Activated naive CD8-positive, alpha-beta T cell treated with anti-CD3 and anti-CD28 coated beads for 36 hours (primary cell): ENCODE data around the gene KAZN. TPM values are rescaled to one million over a fixed set of nuclear protein-coding genes. Genes with fewer than 3 reads are reported as not detected.

Source experiments
- DNase-seq: peaks from one replicate; pipeline ENCODE4 v3.0.0; 2021
- H3K27ac Mint-ChIP-seq: one replicate; pipeline ENCODE4 v1.8.0; 2022; ENCODE audit warnings: mild to moderate bottlenecking, moderate library complexity, mixed read lengths
- H3K27me3 Mint-ChIP-seq: one replicate; pipeline ENCODE4 v1.8.0; 2022; ENCODE audit warnings: mild to moderate bottlenecking, mixed read lengths
- H3K36me3 Mint-ChIP-seq: one replicate; pipeline ENCODE4 v1.8.0; 2021; ENCODE audit warnings: mild to moderate bottlenecking, mixed read lengths
- H3K4me1 Mint-ChIP-seq: one replicate; pipeline ENCODE4 v1.8.0; 2021; ENCODE audit warnings: mixed read lengths
- H3K4me3 Mint-ChIP-seq: one replicate; pipeline ENCODE4 v1.8.0; 2022; ENCODE audit warnings: mild to moderate bottlenecking, moderate library complexity, mixed read lengths
- H3K9me3 Mint-ChIP-seq: one replicate; pipeline ENCODE4 v1.8.0; 2022; ENCODE audit warnings: mixed read lengths
- total RNA-seq, 2 experiments: library from RNA; stranded (reverse); gene quantifications; one replicate each; pipeline ENCODE4 v1.2.3, GENCODE V29; 2021

Gene KAZN
- total RNA-seq, 2 experiments from 2014 or later = 0.74 to 1.5 TPM

GRCh38 chr1:15088281-15088971 is 489.9 kb downstream of the KAZN start:
- H3K4me1 Mint-ChIP-seq = peaks cover 4% of the 10 kb centered on the region
- no peak overlapping the region for H3K27ac Mint-ChIP-seq
- H3K4me3 Mint-ChIP-seq = no peak overlapping the region
- H3K27me3 Mint-ChIP-seq = no peaks in the 10 kb centered on the region
- no peak for DNase-seq
- no peaks in the 10 kb centered on the region for H3K36me3 Mint-ChIP-seq
- no peaks in the 10 kb centered on the region for H3K9me3 Mint-ChIP-seq

GRCh38 chr1:15089258-15089992 is 490.9 kb downstream of the KAZN start:
- Mint-ChIP-seq H3K27me3 (no peaks in the 10 kb centered on the region), H3K4me1 (peaks cover 4% of the 10 kb centered on the region), H3K27ac (no peak overlapping the region), H3K36me3 (no peaks in the 10 kb centered on the region), H3K4me3 (no peak overlapping the region), H3K9me3 (no peaks in the 10 kb centered on the region)
- DNase-seq = no peak

GRCh38 chr1:15090373-15090772 is 491.9 kb downstream of the KAZN start:
- Mint-ChIP-seq H3K9me3 (no peaks in the 10 kb centered on the region), H3K36me3 (no peaks in the 10 kb centered on the region), H3K27me3 (no peaks in the 10 kb centered on the region), H3K4me3 (no peak overlapping the region), H3K27ac (no peak overlapping the region), H3K4me1 (peaks cover 4% of the 10 kb centered on the region)
- DNase-seq = peak; percentile 35

- DNase-seq = no peak
- no peak overlapping the region for H3K4me3 Mint-ChIP-seq
Observed at GRCh38 chr1:15094056-15094455, 495.6 kb downstream of the KAZN start.

GRCh38 chr1:15094719-15095495 is 496.4 kb downstream of the KAZN start:
- H3K9me3 Mint-ChIP-seq = no peaks in the 10 kb centered on the region

More at GRCh38 chr1:15094056-15094455, 495.6 kb downstream of the KAZN start:
- Mint-ChIP-seq H3K27me3 (peaks cover 2% of the 10 kb centered on the region), H3K4me1 (peaks cover 4% of the 10 kb centered on the region), H3K27ac (no peak overlapping the region), H3K36me3 (no peaks in the 10 kb centered on the region), H3K9me3 (no peaks in the 10 kb centered on the region)

GRCh38 chr1:15095496-15095875 is 497.0 kb downstream of the KAZN start:
- H3K36me3 Mint-ChIP-seq = no peaks in the 10 kb centered on the region
- peaks cover 3% of the 10 kb centered on the region for H3K4me1 Mint-ChIP-seq
- no peak for DNase-seq
- H3K27ac Mint-ChIP-seq = no peak overlapping the region
- peaks cover 16% of the 10 kb centered on the region for H3K27me3 Mint-ChIP-seq
- H3K9me3 Mint-ChIP-seq = no peaks in the 10 kb centered on the region
- no peak overlapping the region for H3K4me3 Mint-ChIP-seq

More at GRCh38 chr1:15094719-15095495, 496.4 kb downstream of the KAZN start:
- no peak for DNase-seq
- Mint-ChIP-seq H3K27me3 (peaks cover 10% of the 10 kb centered on the region), H3K4me3 (no peak overlapping the region), H3K27ac (no peak overlapping the region), H3K4me1 (peaks cover 4% of the 10 kb centered on the region), H3K36me3 (no peaks in the 10 kb centered on the region)

- no peak for DNase-seq
- Mint-ChIP-seq H3K27ac (no peak overlapping the region), H3K4me1 (peaks cover 3% of the 10 kb centered on the region), H3K4me3 (no peak overlapping the region), H3K9me3 (no peaks in the 10 kb centered on the region), H3K27me3 (peaks cover 22% of the 10 kb centered on the region), H3K36me3 (no peaks in the 10 kb centered on the region)
Observed at GRCh38 chr1:15096293-15096692, 497.8 kb downstream of the KAZN start.

- Mint-ChIP-seq H3K27me3 (peaks cover 30% of the 10 kb centered on the region), H3K36me3 (no peaks in the 10 kb centered on the region), H3K4me1 (peaks cover 3% of the 10 kb centered on the region), H3K27ac (no peak overlapping the region), H3K9me3 (no peaks in the 10 kb centered on the region), H3K4me3 (no peak overlapping the region)
- DNase-seq = no peak
Observed at GRCh38 chr1:15098176-15099125, 500.0 kb downstream of the KAZN start.

GRCh38 chr1:15099441-15100120 is 501.1 kb downstream of the KAZN start:
- Mint-ChIP-seq H3K4me1 (peaks cover 3% of the 10 kb centered on the region), H3K27me3 (peaks cover 30% of the 10 kb centered on the region), H3K36me3 (no peaks in the 10 kb centered on the region), H3K4me3 (no peak overlapping the region), H3K9me3 (no peaks in the 10 kb centered on the region), H3K27ac (no peak overlapping the region)
- DNase-seq = no peak

GRCh38 chr1:15100121-15100879 is 501.8 kb downstream of the KAZN start:
- Mint-ChIP-seq H3K36me3 (no peaks in the 10 kb centered on the region), H3K4me1 (peaks cover 3% of the 10 kb centered on the region), H3K9me3 (no peaks in the 10 kb centered on the region), H3K27me3 (peaks cover 33% of the 10 kb centered on the region), H3K27ac (no peak overlapping the region), H3K4me3 (no peak overlapping the region)
- DNase-seq = peak; percentile 50

- Mint-ChIP-seq H3K27ac (no peak overlapping the region), H3K27me3 (peaks cover 39% of the 10 kb centered on the region), H3K9me3 (no peaks in the 10 kb centered on the region), H3K4me1 (peaks cover 3% of the 10 kb centered on the region), H3K4me3 (no peak overlapping the region), H3K36me3 (no peaks in the 10 kb centered on the region)
- no peak for DNase-seq
Observed at GRCh38 chr1:15100880-15101760, 502.6 kb downstream of the KAZN start.

GRCh38 chr1:15101801-15102200 is 503.3 kb downstream of the KAZN start:
- H3K4me3 Mint-ChIP-seq = no peak overlapping the region
- DNase-seq = no peak
- peaks cover 39% of the 10 kb centered on the region for H3K27me3 Mint-ChIP-seq
- no peaks in the 10 kb centered on the region for H3K36me3 Mint-ChIP-seq
- no peak overlapping the region for H3K27ac Mint-ChIP-seq
- no peaks in the 10 kb centered on the region for H3K9me3 Mint-ChIP-seq
- peaks cover 5% of the 10 kb centered on the region for H3K4me1 Mint-ChIP-seq

- Mint-ChIP-seq H3K4me1 (peaks cover 6% of the 10 kb centered on the region), H3K4me3 (no peak overlapping the region), H3K27ac (no peak overlapping the region), H3K36me3 (no peaks in the 10 kb centered on the region), H3K9me3 (no peaks in the 10 kb centered on the region), H3K27me3 (peaks cover 39% of the 10 kb centered on the region)
- no peak for DNase-seq
Observed at GRCh38 chr1:15102646-15103045, 504.2 kb downstream of the KAZN start.
